Nephron (organoid): ENCODE data around the gene MVD.

Experiments used
- H3K27ac Mint-ChIP-seq, 3 experiments: 2 replicates each; pipeline ENCODE4 v1.8.0; 2020; ENCODE audit warnings: mixed read lengths in 3 of 3, mild to moderate bottlenecking in 2 of 3, moderate library complexity in 1 of 3
- H3K27me3 Mint-ChIP-seq: 2 replicates; pipeline ENCODE4 v1.8.0; 2021; ENCODE audit warnings: low read depth, mild to moderate bottlenecking, moderate library complexity, mixed read lengths
- H3K36me3 Mint-ChIP-seq: 2 replicates; pipeline ENCODE4 v1.8.0; 2020; ENCODE audit warnings: low read depth, mixed read lengths
- H3K4me1 Mint-ChIP-seq: 2 replicates; pipeline ENCODE4 v1.8.0; 2020; ENCODE audit warnings: mixed read lengths
- H3K4me3 Mint-ChIP-seq, 3 experiments: 2 replicates each; pipeline ENCODE4 v1.8.0; 2020; ENCODE audit warnings: mild to moderate bottlenecking in 3 of 3, mixed read lengths in 3 of 3, moderate library complexity in 2 of 3
- H3K9me3 Mint-ChIP-seq: 2 replicates; pipeline ENCODE4 v1.8.0; 2020; ENCODE audit warnings: mixed read lengths
- TF ChIP-seq, protein P1 (sequence below), 3 experiments: fragments of 200-600 bp; sonication (generic); IDR thresholded peaks; one replicate each; pipeline ENCODE4 v1.5.0; 2021; ENCODE audit warnings: antibody characterized with exemption in 3 of 3; ENCODE audit not compliant: unreplicated experiment in 3 of 3

Gene MVD

GRCh38 chr16:88694221-88695087 lies 31.6 kb upstream of the MVD start:
- Mint-ChIP-seq H3K4me3 (no peak overlapping the region), H3K9me3 (no peaks in the 10 kb centered on the region), H3K27me3 (peaks cover 14% of the 10 kb centered on the region), H3K36me3 (no peaks in the 10 kb centered on the region), H3K27ac (no peak overlapping the region), H3K4me1 (no peaks in the 10 kb centered on the region)
- TF ChIP-seq, protein P1, sequence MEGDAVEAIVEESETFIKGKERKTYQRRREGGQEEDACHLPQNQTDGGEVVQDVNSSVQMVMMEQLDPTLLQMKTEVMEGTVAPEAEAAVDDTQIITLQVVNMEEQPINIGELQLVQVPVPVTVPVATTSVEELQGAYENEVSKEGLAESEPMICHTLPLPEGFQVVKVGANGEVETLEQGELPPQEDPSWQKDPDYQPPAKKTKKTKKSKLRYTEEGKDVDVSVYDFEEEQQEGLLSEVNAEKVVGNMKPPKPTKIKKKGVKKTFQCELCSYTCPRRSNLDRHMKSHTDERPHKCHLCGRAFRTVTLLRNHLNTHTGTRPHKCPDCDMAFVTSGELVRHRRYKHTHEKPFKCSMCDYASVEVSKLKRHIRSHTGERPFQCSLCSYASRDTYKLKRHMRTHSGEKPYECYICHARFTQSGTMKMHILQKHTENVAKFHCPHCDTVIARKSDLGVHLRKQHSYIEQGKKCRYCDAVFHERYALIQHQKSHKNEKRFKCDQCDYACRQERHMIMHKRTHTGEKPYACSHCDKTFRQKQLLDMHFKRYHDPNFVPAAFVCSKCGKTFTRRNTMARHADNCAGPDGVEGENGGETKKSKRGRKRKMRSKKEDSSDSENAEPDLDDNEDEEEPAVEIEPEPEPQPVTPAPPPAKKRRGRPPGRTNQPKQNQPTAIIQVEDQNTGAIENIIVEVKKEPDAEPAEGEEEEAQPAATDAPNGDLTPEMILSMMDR (IDR thresholded peaks at IDR 0.05; ENCODE audit: unreplicated experiment in 3 of 3), result no peak

- H3K9me3 Mint-ChIP-seq, result no peaks in the 10 kb centered on the region
- H3K4me1 Mint-ChIP-seq, result no peaks in the 10 kb centered on the region
- H3K27me3 Mint-ChIP-seq, result peaks cover 22% of the 10 kb centered on the region
- no peak overlapping the region for H3K27ac Mint-ChIP-seq
- H3K36me3 Mint-ChIP-seq, result no peaks in the 10 kb centered on the region
- TF ChIP-seq, protein P1 (IDR thresholded peaks at IDR 0.05; ENCODE audit: unreplicated experiment in 3 of 3), result no peak
- H3K4me3 Mint-ChIP-seq, result no peak overlapping the region
Observed at GRCh38 chr16:88693420-88694177, 30.7 kb upstream of the MVD start.

- Mint-ChIP-seq H3K36me3 (no peaks in the 10 kb centered on the region), H3K9me3 (no peaks in the 10 kb centered on the region), H3K4me3 (no peak overlapping the region), H3K27ac (no peak overlapping the region), H3K4me1 (no peaks in the 10 kb centered on the region), H3K27me3 (peaks cover 30% of the 10 kb centered on the region)
- TF ChIP-seq, protein P1 (IDR thresholded peaks at IDR 0.05; ENCODE audit: unreplicated experiment in 3 of 3), result no peak
Observed at GRCh38 chr16:88692861-88693260, 30.0 kb upstream of the MVD start.

DNA sequence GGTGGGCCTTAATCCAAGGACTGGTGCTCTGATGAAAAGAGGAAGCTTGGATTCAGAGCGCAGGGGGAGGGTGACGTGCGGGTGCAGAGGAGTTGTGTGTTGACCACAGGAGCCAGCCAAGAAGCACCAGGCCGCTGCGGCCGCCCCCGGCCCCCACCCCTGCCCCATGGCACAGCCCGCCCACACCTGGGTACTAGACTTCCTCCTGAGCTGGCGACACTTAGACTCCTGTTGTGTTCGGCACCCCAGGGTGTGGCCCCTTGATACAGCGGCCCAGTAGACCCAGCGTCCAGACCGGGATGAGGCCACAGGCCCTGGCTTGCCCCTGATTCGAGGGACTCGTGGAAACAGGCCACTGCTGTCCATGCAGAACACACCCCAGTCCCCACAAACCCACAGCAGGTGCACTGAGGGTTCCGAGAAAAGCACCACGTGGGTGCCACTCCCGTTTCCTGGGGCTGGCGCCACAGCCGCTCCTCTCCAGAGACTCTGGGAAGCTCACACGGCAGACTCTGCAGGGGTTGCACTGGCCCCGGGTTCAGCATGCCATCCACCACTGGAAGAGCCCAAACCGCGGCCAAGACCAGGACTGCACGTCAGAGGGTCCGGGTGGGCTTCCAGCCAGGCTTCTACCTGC lies 29.2 kb upstream of the MVD start:
- H3K36me3 Mint-ChIP-seq, result no peaks in the 10 kb centered on the region
- H3K27ac Mint-ChIP-seq, result no peak overlapping the region
- TF ChIP-seq, protein P1 (IDR thresholded peaks at IDR 0.05; ENCODE audit: unreplicated experiment in 3 of 3), result no peak
- peaks cover 37% of the 10 kb centered on the region for H3K27me3 Mint-ChIP-seq
- H3K4me1 Mint-ChIP-seq, result no peaks in the 10 kb centered on the region
- no peak overlapping the region for H3K4me3 Mint-ChIP-seq
- no peaks in the 10 kb centered on the region for H3K9me3 Mint-ChIP-seq

- peaks cover 42% of the 10 kb centered on the region for H3K27me3 Mint-ChIP-seq
- H3K4me1 Mint-ChIP-seq, result no peaks in the 10 kb centered on the region
- TF ChIP-seq, protein P1 (IDR thresholded peaks at IDR 0.05; ENCODE audit: unreplicated experiment in 3 of 3), result no peak
- H3K9me3 Mint-ChIP-seq, result no peaks in the 10 kb centered on the region
- H3K4me3 Mint-ChIP-seq, result no peak overlapping the region
- no peak overlapping the region for H3K27ac Mint-ChIP-seq
- H3K36me3 Mint-ChIP-seq, result no peaks in the 10 kb centered on the region
Observed at GRCh38 chr16:88691129-88691813, 28.4 kb upstream of the MVD start.
